ENCODE data around the gene POLR2M.

POLR2M gene

DNA sequence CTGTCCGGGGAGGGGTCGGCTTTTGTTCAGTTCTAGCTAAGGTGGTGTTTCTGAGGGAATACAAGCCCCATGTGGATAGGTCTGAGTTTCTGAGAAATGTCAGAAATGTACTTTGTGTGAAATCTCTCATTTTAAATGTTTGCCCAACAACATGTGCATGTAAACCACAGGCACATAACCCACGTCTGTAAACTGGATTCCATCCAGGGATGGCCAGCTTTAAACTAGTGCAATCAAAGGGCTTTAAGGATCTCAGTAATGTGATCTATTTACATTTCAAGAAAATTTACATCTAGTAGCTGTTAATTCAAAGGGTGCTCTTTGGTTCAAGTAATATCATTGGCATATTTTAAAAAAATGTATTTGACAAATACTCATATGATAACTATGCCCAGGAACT lies 52.0 kb downstream of the POLR2M start:
- Histone ChIP-seq H3K36me3 (ENCODE audit: control insufficient read depth, insufficient read depth, low read length) (no peaks in the 10 kb centered on the region), H3K4me3 (replicated peaks; ENCODE audit: low read depth, low read length) (no peak overlapping the region), H3K27me3 (replicated peaks; ENCODE audit: control insufficient read depth, insufficient read depth, low read length) (peaks cover 1% of the 10 kb centered on the region)
- TF ChIP-seq CTCF (IDR thresholded peaks at IDR 0.05; ENCODE audit: insufficient read depth, low read length, poor library complexity, severe bottlenecking): no peak
- DNase-seq (ENCODE audit: extremely low read depth, insufficient read length): no peak

DNA sequence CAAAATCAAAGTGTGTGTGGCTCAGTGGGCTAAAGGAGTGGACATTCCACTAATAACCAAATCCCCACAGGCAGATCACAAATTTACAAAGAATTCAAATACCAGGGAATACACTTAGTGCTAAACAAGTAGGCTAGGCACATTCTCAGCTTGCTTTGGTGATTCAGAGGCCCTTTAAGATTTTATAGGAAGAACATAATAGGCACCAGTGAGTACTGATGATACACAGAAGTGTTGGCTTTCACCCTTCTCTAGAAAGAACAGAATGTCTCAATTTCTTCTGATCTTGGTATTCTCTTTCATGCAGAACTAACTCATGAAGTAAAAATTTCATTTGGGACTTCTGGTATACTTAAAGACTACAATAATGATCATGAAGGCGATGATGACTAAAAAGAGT lies 55.0 kb downstream of the POLR2M start:
- no peak for DNase-seq (ENCODE audit: extremely low read depth, insufficient read length)
- H3K36me3 ChIP-seq (ENCODE audit: control insufficient read depth, insufficient read depth, low read length): no peaks in the 10 kb centered on the region
- peaks cover 1% of the 10 kb centered on the region for H3K27me3 ChIP-seq (replicated peaks; ENCODE audit: control insufficient read depth, insufficient read depth, low read length)
- TF ChIP-seq CTCF (IDR thresholded peaks at IDR 0.05; ENCODE audit: insufficient read depth, low read length, poor library complexity, severe bottlenecking): no peak
- H3K4me3 ChIP-seq (replicated peaks; ENCODE audit: low read depth, low read length): no peak overlapping the region

GRCh38 chr15:57762302-57762701 lies 55.8 kb downstream of the POLR2M start:
- Histone ChIP-seq H3K36me3 (ENCODE audit: control insufficient read depth, insufficient read depth, low read length) (no peaks in the 10 kb centered on the region), H3K27me3 (replicated peaks; ENCODE audit: control insufficient read depth, insufficient read depth, low read length) (peaks cover 1% of the 10 kb centered on the region), H3K4me3 (replicated peaks; ENCODE audit: low read depth, low read length) (no peak overlapping the region)
- TF ChIP-seq CTCF (IDR thresholded peaks at IDR 0.05; ENCODE audit: insufficient read depth, low read length, poor library complexity, severe bottlenecking): no peak
- no peak for DNase-seq (ENCODE audit: extremely low read depth, insufficient read length)

DNA sequence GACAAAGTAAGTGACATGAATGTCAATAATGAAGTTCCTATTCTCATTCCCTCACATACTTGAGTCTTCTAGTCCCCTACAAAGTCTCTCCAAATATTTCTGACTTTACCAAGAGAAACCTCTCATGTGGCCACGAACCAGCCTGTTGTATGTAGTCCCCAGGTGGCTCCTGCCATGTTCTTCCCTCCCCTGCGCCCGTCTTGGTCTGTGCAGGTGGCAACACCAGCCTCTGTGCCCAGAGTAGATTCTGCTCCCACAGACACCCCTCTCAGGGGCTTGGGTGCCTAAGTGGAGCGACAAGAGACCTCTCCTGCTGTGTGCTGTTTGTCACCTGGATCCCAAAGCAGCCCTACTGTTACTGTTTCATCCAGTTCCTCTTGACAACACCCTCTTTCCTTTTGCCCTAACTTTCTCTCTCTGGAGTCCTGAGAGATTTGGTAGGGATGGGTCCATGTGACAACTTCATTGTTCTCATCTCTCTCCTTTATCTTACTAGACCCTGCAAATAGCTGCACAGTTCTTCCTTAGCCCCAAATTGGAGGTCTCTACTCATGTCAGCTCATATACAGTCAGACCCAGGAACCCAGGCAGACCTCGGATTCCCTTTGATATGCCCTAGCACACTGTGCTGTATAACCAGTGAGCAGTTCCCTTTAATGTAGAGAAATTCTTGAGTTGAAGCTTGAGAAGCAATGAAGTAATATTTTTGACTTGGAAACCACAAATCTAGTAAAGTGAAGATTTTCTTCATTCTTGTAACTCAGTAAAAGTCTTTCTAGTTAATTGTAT lies 56.9 kb downstream of the POLR2M start:
- no peak for DNase-seq (ENCODE audit: extremely low read depth, insufficient read length)
- no peak for TF ChIP-seq CTCF (IDR thresholded peaks at IDR 0.05; ENCODE audit: insufficient read depth, low read length, poor library complexity, severe bottlenecking)
- peaks cover 1% of the 10 kb centered on the region for H3K27me3 ChIP-seq (replicated peaks; ENCODE audit: control insufficient read depth, insufficient read depth, low read length)
- H3K4me3 ChIP-seq (replicated peaks; ENCODE audit: low read depth, low read length): no peak overlapping the region
- no peaks in the 10 kb centered on the region for H3K36me3 ChIP-seq (ENCODE audit: control insufficient read depth, insufficient read depth, low read length)

All from GM06990 (cell line).